C4-2B (cell line): ENCODE results near the gene KHDC1L.
"Not testable (repeated sequence)": the region's sequence is repeated elsewhere in the genome, so short reads cannot be mapped to it uniquely, and the experiment has no call there.

Experiments used
- H3K27ac ChIP-seq: fragments of 450-650 bp; 2 replicates; pipeline ENCODE4 v1.5.1; 2017
- CTCF ChIP-seq: fragments of 450-650 bp; conservative IDR thresholded peaks from 2 replicates; pipeline ENCODE4 v1.5.1; 2017; ENCODE audit warnings: mild to moderate bottlenecking
- ZFX ChIP-seq: fragments of 450-650 bp; IDR thresholded peaks from 2 replicates; pipeline ENCODE4 v1.6.1; 2017

Gene KHDC1L

GRCh38 chr6:73250016-73250415 lies 24.7 kb upstream of the KHDC1L start:
- no peak overlapping the region for H3K27ac ChIP-seq
- no peak for TF ChIP-seq CTCF
- TF ChIP-seq ZFX = no peak

- no peak overlapping the region for H3K27ac ChIP-seq
- no peak for TF ChIP-seq ZFX
- TF ChIP-seq CTCF = no peak
Measured at GRCh38 chr6:73248192-73248903, 23.1 kb upstream of the KHDC1L start.

GRCh38 chr6:73242001-73242400 lies 16.7 kb upstream of the KHDC1L start:
- no peak overlapping the region for H3K27ac ChIP-seq
- no peak for TF ChIP-seq CTCF
- no peak for TF ChIP-seq ZFX

GRCh38 chr6:73240730-73241129 lies 15.4 kb upstream of the KHDC1L start:
- no peak overlapping the region for H3K27ac ChIP-seq
- TF ChIP-seq CTCF (no peak), ZFX (no peak)

GRCh38 chr6:73236144-73236750 lies 11.0 kb upstream of the KHDC1L start:
- no peak overlapping the region for H3K27ac ChIP-seq
- no peak for TF ChIP-seq CTCF
- no peak for TF ChIP-seq ZFX

- H3K27ac ChIP-seq = no peak overlapping the region
- TF ChIP-seq CTCF (no peak), ZFX (no peak)
Measured at GRCh38 chr6:73234733-73235132, 9.4 kb upstream of the KHDC1L start.

- H3K27ac ChIP-seq = not testable (repeated sequence)
Measured at GRCh38 chr6:73233971-73234370, 8.7 kb upstream of the KHDC1L start.

GRCh38 chr6:73233048-73233447 lies 7.8 kb upstream of the KHDC1L start:
- no peak for TF ChIP-seq CTCF
- no peak for TF ChIP-seq ZFX
- no peak overlapping the region for H3K27ac ChIP-seq
